HUES6 (cell line): ENCODE results near the gene C5orf47.

Experiments used
- H3K27ac ChIP-seq: 2 replicates; pipeline ENCODE4 v1.7.0; 2013; ENCODE audit warnings: low read depth, mild to moderate bottlenecking, low read length, inconsistent platforms
- H3K27me3 ChIP-seq: 2 replicates; pipeline ENCODE4 v1.6.1; 2013; ENCODE audit warnings: low read length; ENCODE audit not compliant: control insufficient read depth, insufficient read depth
- H3K36me3 ChIP-seq: 2 replicates; pipeline ENCODE4 v1.6.1; 2013; ENCODE audit warnings: low read length; ENCODE audit not compliant: control insufficient read depth, insufficient read depth
- H3K4me1 ChIP-seq: 2 replicates; pipeline ENCODE4 v1.6.1; 2013; ENCODE audit warnings: low read length; ENCODE audit not compliant: control insufficient read depth, insufficient read depth
- H3K4me3 ChIP-seq: 2 replicates; pipeline ENCODE4 v1.5.1; 2013; ENCODE audit warnings: low read depth, low read length
- H3K9ac ChIP-seq: one replicate; pipeline ENCODE4 v1.6.1; 2013; ENCODE audit warnings: mild to moderate bottlenecking, low read length
- H3K9me3 ChIP-seq: 2 replicates; pipeline ENCODE4 v1.6.1; 2013; ENCODE audit warnings: low read depth, low read length; ENCODE audit not compliant: control insufficient read depth, insufficient read depth

The C5orf47 gene

GRCh38 chr5:173988554-173989431 lies at the start of gene C5orf47:
C5orf47 (plus strand) TSS chr5:173989170; CDS start chr5:173989264, 94 bp downstream.
- no peak within 1 kb of the TSS for H3K4me3 ChIP-seq
- 0 out of 2 replicates have a peak, but pooled peaks cover 3% of the 10 kb centered on the region for H3K9me3 ChIP-seq
- H3K27ac ChIP-seq = no peak within 1 kb of the TSS

GRCh38 chr5:173940269-173940668 lies 48.7 kb upstream of the C5orf47 start:
- H3K27me3 ChIP-seq = no peaks in the 10 kb centered on the region
- peaks cover 27% of the 10 kb centered on the region for H3K4me1 ChIP-seq
- H3K9me3 ChIP-seq = no peaks in the 10 kb centered on the region
- no peak overlapping the region for H3K4me3 ChIP-seq
- H3K27ac ChIP-seq = no peak overlapping the region
- 0 out of 2 replicates have a peak, but pooled peaks cover 4% of the 10 kb centered on the region for H3K36me3 ChIP-seq
- no peak overlapping the region for H3K9ac ChIP-seq

More at GRCh38 chr5:173988554-173989431, at the start of gene C5orf47:
- Histone ChIP-seq H3K36me3 (no peaks in the 10 kb centered on the region), H3K9ac (no peak within 1 kb of the TSS), H3K4me1 (no peaks in the 10 kb centered on the region), H3K27me3 (no peaks in the 10 kb centered on the region)

DNA sequence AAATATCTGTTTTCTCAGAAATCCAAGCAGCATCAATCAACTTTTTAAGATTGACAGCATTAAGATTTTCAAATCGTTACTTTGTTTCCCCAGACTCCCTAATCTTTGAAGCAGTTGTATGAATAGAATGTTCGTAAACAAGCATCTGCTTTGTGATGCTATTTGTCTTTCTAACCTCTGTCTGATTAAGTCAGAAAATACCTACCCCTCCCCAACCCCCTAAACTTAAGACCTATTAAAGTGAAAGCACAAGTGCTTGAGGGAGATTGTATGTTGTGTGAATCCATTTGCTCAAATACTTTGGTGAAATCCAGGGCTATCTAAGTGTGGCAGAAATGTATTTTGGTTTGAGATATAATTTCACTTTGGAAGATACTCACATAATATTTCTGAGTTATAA lies 47.9 kb upstream of the C5orf47 start:
- no peak overlapping the region for H3K4me3 ChIP-seq
- peaks cover 27% of the 10 kb centered on the region for H3K4me1 ChIP-seq
- no peak overlapping the region for H3K9ac ChIP-seq
- peak overlapping the region; percentile 10 for H3K27ac ChIP-seq
- 0 out of 2 replicates have a peak, but pooled peaks cover 4% of the 10 kb centered on the region for H3K36me3 ChIP-seq
- no peaks in the 10 kb centered on the region for H3K9me3 ChIP-seq
- no peaks in the 10 kb centered on the region for H3K27me3 ChIP-seq

- Histone ChIP-seq H3K36me3 (peaks cover 9% of the 10 kb centered on the region; the same call in 1 of the 2 replicates), H3K27ac (peak overlapping the region; percentile 10), H3K9me3 (no peaks in the 10 kb centered on the region), H3K27me3 (no peaks in the 10 kb centered on the region), H3K4me1 (peaks cover 27% of the 10 kb centered on the region), H3K9ac (peak overlapping the region; percentile 1), H3K4me3 (no peak overlapping the region)
Measured at GRCh38 chr5:173941758-173942401, 47.1 kb upstream of the C5orf47 start.

DNA sequence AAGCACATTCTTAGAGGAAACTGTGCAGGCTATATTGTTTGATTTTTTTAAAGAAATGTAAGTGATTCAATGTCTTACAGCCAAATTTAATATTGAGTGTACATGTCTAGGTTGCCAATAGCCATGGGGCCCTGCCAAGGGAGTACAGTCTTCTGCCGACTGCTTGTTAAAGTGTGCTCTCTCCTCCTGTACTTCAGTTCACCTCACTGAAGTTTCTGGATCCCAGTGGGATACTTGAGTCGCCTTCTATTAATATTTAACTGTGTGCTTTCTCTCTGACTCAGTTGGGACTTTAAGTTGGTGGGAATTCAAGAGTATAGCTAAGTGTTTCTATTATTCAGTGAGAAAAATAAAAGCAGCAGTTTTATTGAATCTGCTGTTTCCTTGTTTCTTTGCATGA lies 44.5 kb upstream of the C5orf47 start:
- no peaks in the 10 kb centered on the region for H3K9me3 ChIP-seq
- no peak overlapping the region for H3K4me3 ChIP-seq
- H3K4me1 ChIP-seq = peaks cover 27% of the 10 kb centered on the region
- H3K27me3 ChIP-seq = no peaks in the 10 kb centered on the region
- peaks cover 9% of the 10 kb centered on the region; the same call in 1 of the 2 replicates for H3K36me3 ChIP-seq
- H3K9ac ChIP-seq = no peak overlapping the region
- no peak overlapping the region for H3K27ac ChIP-seq

GRCh38 chr5:173945160-173945559 lies 43.8 kb upstream of the C5orf47 start:
- H3K36me3 ChIP-seq = peaks cover 13% of the 10 kb centered on the region; the same call in 1 of the 2 replicates
- no peaks in the 10 kb centered on the region for H3K27me3 ChIP-seq
- peaks cover 27% of the 10 kb centered on the region for H3K4me1 ChIP-seq
- H3K27ac ChIP-seq = no peak overlapping the region
- no peak overlapping the region for H3K9ac ChIP-seq
- no peaks in the 10 kb centered on the region for H3K9me3 ChIP-seq
- no peak overlapping the region for H3K4me3 ChIP-seq

- Histone ChIP-seq H3K9ac (no peak overlapping the region), H3K4me1 (peaks cover 18% of the 10 kb centered on the region), H3K9me3 (no peaks in the 10 kb centered on the region), H3K4me3 (no peak overlapping the region), H3K27ac (no peak overlapping the region), H3K27me3 (no peaks in the 10 kb centered on the region), H3K36me3 (peaks cover 20% of the 10 kb centered on the region; the same call in 1 of the 2 replicates)
Measured at GRCh38 chr5:173946323-173946722, 42.6 kb upstream of the C5orf47 start.

- Histone ChIP-seq H3K9ac (no peak overlapping the region), H3K36me3 (peaks cover 47% of the 10 kb centered on the region)
Measured at GRCh38 chr5:173950829-173951228, 38.1 kb upstream of the C5orf47 start.

GRCh38 chr5:173953528-173954090 lies 35.4 kb upstream of the C5orf47 start:
- Histone ChIP-seq H3K9ac (no peak overlapping the region), H3K27me3 (no peaks in the 10 kb centered on the region), H3K27ac (no peak overlapping the region), H3K9me3 (no peaks in the 10 kb centered on the region), H3K4me1 (no peaks in the 10 kb centered on the region), H3K4me3 (no peak overlapping the region), H3K36me3 (peaks cover 46% of the 10 kb centered on the region)

More at GRCh38 chr5:173950829-173951228, 38.1 kb upstream of the C5orf47 start:
- H3K9me3 ChIP-seq = no peaks in the 10 kb centered on the region
- H3K4me3 ChIP-seq = no peak overlapping the region
- H3K27me3 ChIP-seq = no peaks in the 10 kb centered on the region
- H3K4me1 ChIP-seq = no peaks in the 10 kb centered on the region
- no peak overlapping the region for H3K27ac ChIP-seq

DNA sequence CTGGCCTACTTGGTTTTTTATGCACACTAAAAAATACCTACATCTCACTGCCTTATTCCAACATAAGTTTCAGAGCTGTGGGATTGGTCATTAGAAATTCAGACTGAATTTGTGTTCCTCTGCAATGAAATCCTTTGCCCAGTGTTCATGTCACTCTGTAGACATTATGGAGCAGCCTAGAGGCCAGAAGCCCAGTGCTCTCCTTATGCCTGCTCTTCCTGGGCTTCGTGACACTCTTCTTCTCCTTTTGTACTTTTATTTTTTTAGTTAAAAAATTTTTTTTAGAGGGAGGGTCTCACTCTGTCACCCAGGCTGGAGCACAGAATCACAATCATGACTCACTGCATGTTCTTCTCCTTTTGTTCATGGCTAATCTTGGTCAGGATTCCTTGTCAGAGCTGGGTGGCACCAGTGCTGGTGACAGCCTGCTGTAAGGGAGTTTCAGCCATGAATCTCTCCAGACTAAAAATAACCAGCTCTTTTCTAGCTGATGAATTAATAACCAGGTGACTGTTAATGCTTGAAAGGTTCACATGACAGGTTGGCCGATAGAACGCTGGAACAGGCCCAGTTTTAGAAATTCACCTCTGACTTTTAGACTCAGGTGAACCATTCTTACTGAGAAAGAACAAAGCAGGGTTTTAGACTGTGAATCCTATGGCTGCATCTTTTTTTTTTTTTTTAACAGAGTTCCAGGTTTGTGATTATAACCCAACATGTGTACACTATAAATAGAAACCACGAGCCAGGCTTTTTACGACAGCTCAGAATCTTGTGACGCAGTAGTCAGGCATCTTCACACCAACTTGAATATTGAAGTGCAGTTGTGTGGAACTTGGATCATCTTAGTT lies 34.1 kb upstream of the C5orf47 start:
- Histone ChIP-seq H3K36me3 (peaks cover 44% of the 10 kb centered on the region), H3K4me1 (no peaks in the 10 kb centered on the region), H3K27ac (no peak overlapping the region), H3K9me3 (no peaks in the 10 kb centered on the region), H3K9ac (no peak overlapping the region), H3K4me3 (no peak overlapping the region), H3K27me3 (no peaks in the 10 kb centered on the region)
